Tibial artery (tissue), 4 donors: ENCODE measurements around the gene UGT1A1.
"Not testable (repeated sequence)": the region's sequence is repeated elsewhere in the genome, so short reads cannot be mapped to it uniquely, and the experiment has no call there.

Experiments used
- DNase-seq, 2 donors: peaks; one replicate each; pipeline ENCODE4 v3.0.0-alpha.2; 2019
- H3K27ac ChIP-seq, 2 donors: fragments of 200-600 bp; sonication (generic) in 1 of 2; 1 replicate in 1 of 2; 2 replicates in 1 of 2; pipeline ENCODE4 v1.5.1; 2018 to 2019; ENCODE audit warnings: mild to moderate bottlenecking in 1 of 2
- H3K27me3 ChIP-seq, 2 donors: fragments of 200-600 bp; sonication (generic) in 1 of 2; one replicate each; pipeline versions ENCODE4 v1.5.1 to v1.6.0; 2016 to 2019
- H3K36me3 ChIP-seq, 3 donors: fragments of 200-600 bp; sonication (generic) in 2 of 3; one replicate each; pipeline ENCODE4 v1.5.1; 2016 to 2019; ENCODE audit warnings: mild to moderate bottlenecking in 2 of 3
- H3K4me1 ChIP-seq, 4 donors: fragments of 200-600 bp; sonication (generic) in 2 of 4; 1 replicate in 3 of 4; 2 replicates in 1 of 4; pipeline ENCODE4 v1.5.1; 2016 to 2019
- H3K4me3 ChIP-seq, 2 donors: fragments of 200-600 bp; sonication (generic) in 1 of 2; 1 replicate in 1 of 2; 2 replicates in 1 of 2; pipeline ENCODE4 v1.5.1; 2018 to 2019; ENCODE audit warnings: mild to moderate bottlenecking in 2 of 2
- H3K9me3 ChIP-seq, 3 donors: fragments of 200-600 bp; sonication (generic) in 1 of 3; one replicate each; pipeline ENCODE4 v1.5.1; 2016 to 2019
- intact Hi-C: fragments of 100-400 bp; cut with DNase I; formaldehyde crosslinking; loops from one replicate; pipeline ENCODE4 v1.15.0; 2023; ENCODE audit warnings: low total_unique reads
- TF ChIP-seq, protein P1 (sequence below), 2 experiments: fragments of 200-600 bp in 1 of 2; fragments of 450-650 bp in 1 of 2; IDR thresholded peaks; one replicate each; pipeline ENCODE4 v1.5.1; 2017 to 2019; ENCODE audit warnings: antibody characterized with exemption in 2 of 2, mild to moderate bottlenecking in 1 of 2, moderate library complexity in 1 of 2

Gene UGT1A1

DNA sequence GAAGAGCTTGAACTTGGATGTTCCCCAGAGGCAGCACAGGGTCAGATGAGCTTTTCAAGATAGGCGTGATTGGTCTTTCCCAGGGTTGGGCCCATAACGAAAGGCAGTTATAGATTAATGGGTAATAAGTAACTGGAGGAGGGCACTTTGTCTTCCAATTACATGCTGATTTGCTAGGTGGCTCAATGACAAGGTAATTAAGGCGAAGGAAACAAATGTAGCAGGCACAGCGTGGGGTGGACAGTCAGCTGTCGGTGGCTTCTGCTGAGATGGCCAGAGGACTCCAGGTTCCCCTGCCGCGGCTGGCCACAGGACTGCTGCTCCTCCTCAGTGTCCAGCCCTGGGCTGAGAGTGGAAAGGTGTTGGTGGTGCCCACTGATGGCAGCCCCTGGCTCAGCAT is 41.5 kb upstream of the UGT1A1 start, which contains the start of gene UGT1A4:
Gene UGT1A4 (plus strand): TSS at position 185 of the 400 bp plus-strand sequence. CDS start 85 bp downstream, at position 270.
- H3K4me3 ChIP-seq: no peak within 1 kb of the TSS
- intact Hi-C loops: no loop called here
- no peaks in the 10 kb centered on the region for H3K4me1 ChIP-seq
- no peaks in the 10 kb centered on the region for H3K9me3 ChIP-seq
- H3K27me3 ChIP-seq: peaks cover 0 to 5% of the 10 kb centered on the region in 2 donors
- H3K27ac ChIP-seq: no peak within 1 kb of the TSS
- TF ChIP-seq, protein P1, sequence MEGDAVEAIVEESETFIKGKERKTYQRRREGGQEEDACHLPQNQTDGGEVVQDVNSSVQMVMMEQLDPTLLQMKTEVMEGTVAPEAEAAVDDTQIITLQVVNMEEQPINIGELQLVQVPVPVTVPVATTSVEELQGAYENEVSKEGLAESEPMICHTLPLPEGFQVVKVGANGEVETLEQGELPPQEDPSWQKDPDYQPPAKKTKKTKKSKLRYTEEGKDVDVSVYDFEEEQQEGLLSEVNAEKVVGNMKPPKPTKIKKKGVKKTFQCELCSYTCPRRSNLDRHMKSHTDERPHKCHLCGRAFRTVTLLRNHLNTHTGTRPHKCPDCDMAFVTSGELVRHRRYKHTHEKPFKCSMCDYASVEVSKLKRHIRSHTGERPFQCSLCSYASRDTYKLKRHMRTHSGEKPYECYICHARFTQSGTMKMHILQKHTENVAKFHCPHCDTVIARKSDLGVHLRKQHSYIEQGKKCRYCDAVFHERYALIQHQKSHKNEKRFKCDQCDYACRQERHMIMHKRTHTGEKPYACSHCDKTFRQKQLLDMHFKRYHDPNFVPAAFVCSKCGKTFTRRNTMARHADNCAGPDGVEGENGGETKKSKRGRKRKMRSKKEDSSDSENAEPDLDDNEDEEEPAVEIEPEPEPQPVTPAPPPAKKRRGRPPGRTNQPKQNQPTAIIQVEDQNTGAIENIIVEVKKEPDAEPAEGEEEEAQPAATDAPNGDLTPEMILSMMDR (IDR thresholded peaks at IDR 0.05): no peak
- DNase-seq: no peak
- H3K36me3 ChIP-seq: no peaks in the 10 kb centered on the region

DNA sequence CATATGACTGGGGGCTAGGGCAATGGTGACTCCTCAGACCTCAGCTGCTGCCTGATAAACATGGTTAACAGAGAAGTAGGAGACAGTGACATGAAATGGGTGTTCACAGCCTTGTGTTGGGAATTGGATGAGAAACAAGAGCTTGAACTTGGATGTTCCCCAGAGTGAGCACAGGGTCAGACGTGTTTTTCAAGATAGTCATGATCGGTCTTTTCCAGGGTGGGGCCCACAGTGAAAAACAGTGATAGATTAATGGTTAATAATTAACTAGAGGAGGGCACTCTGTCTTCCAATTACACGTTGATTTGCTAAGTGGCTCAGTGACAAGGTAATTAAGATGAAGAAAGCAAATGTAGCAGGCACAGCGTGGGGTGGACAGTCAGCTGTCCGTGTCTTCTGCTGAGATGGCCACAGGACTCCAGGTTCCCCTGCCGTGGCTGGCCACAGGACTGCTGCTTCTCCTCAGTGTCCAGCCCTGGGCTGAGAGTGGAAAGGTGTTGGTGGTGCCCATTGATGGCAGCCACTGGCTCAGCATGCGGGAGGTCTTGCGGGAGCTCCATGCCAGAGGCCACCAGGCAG is 31.3 kb upstream of the UGT1A1 start, which contains the start of gene UGT1A3:
Gene UGT1A3 (plus strand): TSS at position 320 of the 579 bp plus-strand sequence. CDS start 85 bp downstream, at position 405.
- no peak for DNase-seq
- Histone ChIP-seq H3K4me1 (no peaks in the 10 kb centered on the region), H3K4me3 (no peak within 1 kb of the TSS), H3K9me3 (no peaks in the 10 kb centered on the region), H3K36me3 (no peaks in the 10 kb centered on the region), H3K27me3 (no peaks in the 10 kb centered on the region), H3K27ac (no peak within 1 kb of the TSS)
- TF ChIP-seq, protein P1 (IDR thresholded peaks at IDR 0.05): no peak
- intact Hi-C loops: no loop called here

DNA sequence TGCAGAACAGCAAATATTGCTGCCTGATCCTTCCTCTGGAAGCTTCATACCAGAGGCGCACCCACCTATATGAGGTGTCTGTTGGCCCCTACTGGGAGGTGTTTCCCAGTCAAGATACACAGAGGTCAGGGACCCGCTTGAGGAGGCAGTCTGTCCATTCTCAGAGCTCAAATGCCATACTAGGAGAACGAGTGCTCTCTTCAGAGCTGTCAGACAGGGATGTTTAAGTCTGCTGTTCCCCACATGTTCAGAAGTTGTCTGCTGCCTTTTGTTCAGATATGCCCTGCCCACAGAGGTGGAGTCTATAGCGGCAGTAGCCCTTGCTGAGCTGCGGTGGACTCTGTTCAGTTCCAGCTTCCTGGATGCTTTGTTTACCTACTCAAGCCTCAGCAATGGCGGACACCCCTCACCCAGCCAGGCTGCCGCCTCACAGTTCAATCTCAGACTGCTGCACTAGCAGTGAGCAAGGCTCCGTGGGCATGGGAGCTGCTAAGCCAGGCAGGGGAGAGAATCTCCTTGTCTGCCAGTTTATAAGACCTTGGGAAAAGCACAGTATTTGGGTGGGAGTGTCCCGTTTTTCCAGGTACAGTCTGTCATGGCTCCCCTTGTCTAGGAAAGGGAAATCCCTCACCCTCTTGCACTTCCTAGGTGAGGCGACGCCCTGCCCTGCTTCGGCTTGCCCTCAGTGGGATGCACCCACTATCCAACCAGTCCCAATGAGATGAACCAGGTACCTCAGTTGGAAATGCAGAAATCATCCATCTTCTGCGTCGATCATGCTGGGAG is 23.0 kb upstream of the UGT1A1 start:
- H3K4me1 ChIP-seq, H3K27me3 ChIP-seq, H3K36me3 ChIP-seq, H3K27ac ChIP-seq, intact Hi-C loops, H3K9me3 ChIP-seq, H3K4me3 ChIP-seq, DNase-seq: not testable (repeated sequence)

DNA sequence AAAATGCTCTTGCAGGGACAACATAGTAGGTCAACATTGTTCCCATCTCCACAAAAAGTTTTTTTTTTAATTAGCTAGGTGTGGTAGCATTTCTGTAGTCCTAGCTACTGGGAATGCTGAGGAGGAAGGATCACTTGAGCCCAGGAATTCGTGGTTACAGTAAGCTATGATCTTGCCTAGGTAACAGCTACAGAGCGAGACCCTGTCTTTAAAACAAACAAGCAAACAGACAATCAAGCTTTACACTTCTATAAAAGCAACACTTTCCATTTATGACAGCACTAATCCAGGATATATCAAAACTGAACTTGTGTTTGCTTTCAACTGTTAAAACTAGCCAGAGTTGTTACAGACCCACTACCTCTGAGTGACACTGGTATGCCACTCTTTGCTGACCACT is 19.2 kb upstream of the UGT1A1 start:
- Histone ChIP-seq H3K4me1 (no peaks in the 10 kb centered on the region), H3K4me3 (no peak overlapping the region), H3K9me3 (no peaks in the 10 kb centered on the region), H3K36me3 (no peaks in the 10 kb centered on the region), H3K27ac (no peak overlapping the region), H3K27me3 (peaks cover 0 to 5% of the 10 kb centered on the region in 2 donors)
- TF ChIP-seq, protein P1 (IDR thresholded peaks at IDR 0.05): no peak
- DNase-seq: no peak
- intact Hi-C loops: no loop called here

DNA sequence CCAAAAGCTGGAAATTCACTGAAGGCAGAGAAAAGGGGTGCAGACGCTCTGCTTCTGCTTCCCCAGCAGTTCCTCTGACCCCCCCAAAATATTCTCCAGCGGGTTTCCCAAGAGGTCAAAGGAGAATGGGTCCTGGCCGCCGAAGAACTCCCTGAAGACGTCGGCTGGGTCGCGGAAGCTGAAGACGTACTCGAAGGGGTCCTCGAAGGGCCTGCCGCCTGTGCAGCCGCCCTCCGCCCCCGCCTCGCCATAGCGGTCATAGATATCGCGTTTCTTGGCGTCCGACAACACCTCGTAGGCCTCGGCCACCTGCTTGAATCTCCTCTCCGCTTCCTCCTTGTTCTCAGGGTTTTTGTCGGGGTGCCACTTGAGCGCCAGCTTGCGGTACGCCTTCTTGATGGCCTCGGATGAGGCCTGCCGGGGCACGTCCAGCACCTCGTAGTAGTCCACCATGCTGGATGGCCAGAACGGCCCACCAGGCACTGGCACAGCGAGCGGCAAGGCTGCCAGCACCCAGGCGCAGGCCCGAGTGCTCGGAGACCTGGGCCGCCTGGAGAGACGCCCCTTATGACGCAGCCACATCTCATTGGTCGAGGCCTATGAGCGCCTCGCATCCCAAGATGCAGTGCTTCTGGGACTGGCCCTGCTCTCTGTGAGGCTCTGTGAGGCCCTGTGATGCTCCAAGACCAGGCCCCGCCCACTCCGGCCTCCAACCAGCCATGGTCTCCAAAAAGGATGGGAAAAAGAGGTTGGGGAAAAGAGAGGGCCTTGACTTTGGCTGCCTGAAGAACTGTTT is 16.4 kb upstream of the UGT1A1 start:
- H3K27me3 ChIP-seq: no peaks in the 10 kb centered on the region

More for the DNA sequence above, 16.4 kb upstream of the UGT1A1 start:
- no peak overlapping the region for H3K4me3 ChIP-seq
- intact Hi-C loops: no loop called here
- no peaks in the 10 kb centered on the region for H3K36me3 ChIP-seq
- H3K9me3 ChIP-seq: no peaks in the 10 kb centered on the region
- H3K27ac ChIP-seq: no peak overlapping the region
- TF ChIP-seq, protein P1 (IDR thresholded peaks at IDR 0.05): no peak
- H3K4me1 ChIP-seq: no peaks in the 10 kb centered on the region
- DNase-seq: no peak
